A673 (cell line): Measurements from ENCODE around the gene SLC16A7. TPM values are rescaled to one million over a fixed set of nuclear protein-coding genes. Genes with fewer than 3 reads are reported as not detected.
A peak's percentile ranks its signal among the peaks of the same experiment; 100 is the strongest.

Experiments
- BruUV-seq: library from RNA; stranded (reverse); fragments of 400-500 nt; replicated peaks from 2 replicates; lab custom pipeline; 2021; lab: Mats Ljungman, UMichigan
- CTCF ChIA-PET: fragments of 300-600 bp; sonication (Branson Sonifier 250); formaldehyde crosslinking; loops from one replicate; lab custom pipeline; 2022; ENCODE audit warnings: antibody characterized with exemption; lab: Charles Lee
- POLR2A ChIA-PET: fragments of 300-600 bp; sonication (Branson Sonifier 250); formaldehyde crosslinking; loops from one replicate; lab custom pipeline; 2022; ENCODE audit warnings: antibody characterized with exemption; ENCODE audit not compliant: low non-redundant PET; lab: Charles Lee
- DNase-seq: peaks from one replicate; pipeline ENCODE4 v3.0.0-alpha.2; 2015; ENCODE audit warnings: low spot score
- H3K27ac ChIP-seq: fragments of 200-600 bp; sonication (generic); 2 replicates; pipeline ENCODE4 v1.5.1; 2016; ENCODE audit warnings: mixed run types, low read depth, mild to moderate bottlenecking, mixed read lengths, antibody characterized with exemption, low read length; ENCODE audit not compliant: poor library complexity, severe bottlenecking
- H3K27me3 ChIP-seq: fragments of 200-600 bp; sonication (generic); replicated peaks from 2 replicates; pipeline ENCODE4 v1.6.1; 2017; ENCODE audit warnings: mixed run types, low read depth, mild to moderate bottlenecking, mixed read lengths, antibody characterized with exemption, low read length; ENCODE audit not compliant: insufficient read depth, poor library complexity
- H3K36me3 ChIP-seq: fragments of 200-600 bp; sonication (generic); 2 replicates; pipeline ENCODE4 v1.6.1; 2016; ENCODE audit warnings: mixed run types, mild to moderate bottlenecking, mixed read lengths, antibody characterized with exemption, low read length; ENCODE audit not compliant: insufficient read depth, poor library complexity, severe bottlenecking
- H3K4me1 ChIP-seq: fragments of 200-600 bp; sonication (generic); 2 replicates; pipeline ENCODE4 v1.6.1; 2017; ENCODE audit warnings: mixed run types, mild to moderate bottlenecking, mixed read lengths, antibody characterized with exemption, low read length; ENCODE audit not compliant: insufficient read depth, poor library complexity, severe bottlenecking
- H3K4me3 ChIP-seq: fragments of 200-600 bp; sonication (generic); 2 replicates; pipeline ENCODE4 v1.5.1; 2016; ENCODE audit warnings: low read depth, mixed run types, mild to moderate bottlenecking, mixed read lengths, low read length; ENCODE audit not compliant: poor library complexity, severe bottlenecking
- H3K9me3 ChIP-seq: fragments of 200-600 bp; sonication (generic); 2 replicates; pipeline ENCODE4 v1.6.1; 2016; ENCODE audit warnings: mixed run types, low read depth, mild to moderate bottlenecking, mixed read lengths, antibody characterized with exemption, low read length; ENCODE audit not compliant: poor library complexity, severe bottlenecking
- CTCF ChIP-seq: fragments of 300-800, 200-600 bp; sonication (generic); conservative IDR thresholded peaks from 2 replicates; pipeline ENCODE4 v1.5.1; 2017; ENCODE audit warnings: low read depth, mild to moderate bottlenecking, antibody characterized with exemption, low read length, moderate library complexity, mixed read lengths
- EZH2 ChIP-seq: fragments of 200-600 bp; sonication (generic); IDR thresholded peaks from 2 replicates; pipeline ENCODE4 v1.6.1; 2017; ENCODE audit warnings: borderline replicate concordance, low read depth, mild to moderate bottlenecking, mixed read lengths, antibody characterized with exemption, low read length; ENCODE audit not compliant: poor library complexity, severe bottlenecking
- intact Hi-C: fragments of 100-400 bp; cut with micrococcal nuclease; formaldehyde crosslinking; loops from one replicate; pipeline ENCODE4 v1.10.0; 2022; ENCODE audit not compliant: unreplicated experiment
- total RNA-seq: library from RNA; stranded (reverse); gene quantifications from 2 replicates; pipeline ENCODE4 v1.2.3, GENCODE V29; 2021

SLC16A7 gene
- total RNA-seq, 1 experiment from 2014 or later = 2.5 TPM

GRCh38 chr12:59833408-59833807, 237.6 kb downstream of the SLC16A7 start:
- H3K4me3 ChIP-seq = no peak overlapping the region
- BruUV-seq = no TSS peak
- TF ChIP-seq EZH2 (no peak), CTCF (no peak)
- no peaks in the 10 kb centered on the region for H3K4me1 ChIP-seq
- no peak overlapping the region for H3K27ac ChIP-seq
- no peak for DNase-seq
- no peaks in the 10 kb centered on the region for H3K36me3 ChIP-seq
- no peaks in the 10 kb centered on the region for H3K27me3 ChIP-seq
- ChIA-PET CTCF (no interaction called here), POLR2A (no interaction called here)
- intact Hi-C loops = no loop called here
- no peaks in the 10 kb centered on the region for H3K9me3 ChIP-seq

- intact Hi-C loops = no loop called here
- Histone ChIP-seq H3K27me3 (no peaks in the 10 kb centered on the region), H3K4me3 (no peak overlapping the region), H3K27ac (no peak overlapping the region), H3K4me1 (no peaks in the 10 kb centered on the region), H3K9me3 (no peaks in the 10 kb centered on the region), H3K36me3 (no peaks in the 10 kb centered on the region)
- CTCF ChIA-PET = interaction anchor here (1.2 to 1.4 kb wide), 2 partner anchors 431 to 659 kb away, joined by 4 read pairs; no protein-coding TSS in a partner anchor
- no TSS peak for BruUV-seq
- DNase-seq = peak; percentile 34
- POLR2A ChIA-PET = no interaction called here
- TF ChIP-seq CTCF (peak; percentile 73), EZH2 (no peak)
These were observed 239.0 kb downstream of the SLC16A7 start for GRCh38 chr12:59834659-59835474.
